ENCODE measurements around the gene LGR5.

LGR5 gene

DNA sequence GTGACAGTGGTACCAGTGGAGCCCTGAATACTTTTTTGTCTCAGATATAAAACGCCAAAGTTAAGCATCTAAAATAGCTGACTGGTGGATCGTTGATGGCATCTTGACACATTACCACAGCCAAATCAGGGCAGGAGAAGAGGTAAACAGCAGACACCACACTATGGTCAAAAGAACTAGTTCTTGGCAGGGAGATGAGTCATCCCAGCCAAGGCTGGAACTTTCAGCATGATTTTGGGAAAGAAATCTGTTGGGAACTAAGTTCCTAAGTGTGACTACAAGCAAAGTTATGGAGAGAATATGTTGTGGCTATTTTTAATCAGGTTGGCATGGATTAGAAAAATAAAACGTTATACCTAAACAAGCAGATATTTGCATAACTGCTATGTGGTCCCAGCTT, 36.9 kb downstream of the LGR5 start:
- TF ChIP-seq EZH2 (IDR thresholded peaks at IDR 0.05; ENCODE audit: borderline replicate concordance, low read depth, low read length, severe bottlenecking) (no peak), CTCF (IDR thresholded peaks at IDR 0.05; ENCODE audit: borderline replicate concordance, extremely low read depth, low read length, poor library complexity, severe bottlenecking) (no peak)
- no peak overlapping the region for H2AFZ ChIP-seq (ENCODE audit: low read depth, low read length)
- H3K27ac ChIP-seq (ENCODE audit: low read length) = no peak overlapping the region

DNA sequence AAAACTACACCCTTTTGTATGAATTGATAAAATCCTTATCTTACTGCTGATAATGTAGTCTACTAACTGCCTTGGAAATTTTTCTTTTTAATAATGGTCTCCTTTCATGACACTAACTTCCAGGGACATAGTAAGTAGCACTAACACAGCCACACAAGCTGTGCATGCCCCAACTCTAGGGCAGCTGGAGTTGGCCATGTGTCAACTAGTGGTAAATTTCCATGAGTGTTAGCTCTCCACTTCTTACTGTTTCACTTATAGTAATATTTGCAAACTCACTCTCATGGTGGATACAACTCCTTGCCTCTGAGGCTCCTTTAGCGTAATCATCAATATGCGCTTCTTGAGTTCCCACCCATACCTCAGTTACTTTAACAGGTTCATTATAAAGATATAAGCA, 38.0 kb downstream of the LGR5 start:
- Histone ChIP-seq H3K9me3 (ENCODE audit: insufficient read depth, low read length, severe bottlenecking) (no peaks in the 10 kb centered on the region), H3K36me3 (ENCODE audit: insufficient read depth, low read length) (no peaks in the 10 kb centered on the region), H3K27ac (ENCODE audit: low read length) (no peak overlapping the region), H3K4me1 (ENCODE audit: insufficient read depth, low read length) (no peaks in the 10 kb centered on the region), H3K27me3 (ENCODE audit: insufficient read depth, low read length, poor library complexity) (no peaks in the 10 kb centered on the region), H2AFZ (ENCODE audit: low read depth, low read length) (no peak overlapping the region), H4K20me1 (ENCODE audit: insufficient read depth, low read length) (no peaks in the 10 kb centered on the region), H3K9ac (ENCODE audit: low read depth, low read length) (no peak overlapping the region), H3K79me2 (ENCODE audit: insufficient read depth, low read length) (no peaks in the 10 kb centered on the region), H3K4me2 (ENCODE audit: insufficient read depth, low read length) (no peak overlapping the region), H3K4me3 (ENCODE audit: low read depth in 1 of 2, low read length in 2 of 2) (no peak overlapping the region)
- ATAC-seq (ENCODE audit: insufficient read depth, low read depth) = no peak
- DNase-seq = no peak
- TF ChIP-seq CTCF (IDR thresholded peaks at IDR 0.05; ENCODE audit: borderline replicate concordance, extremely low read depth, low read length, poor library complexity, severe bottlenecking) (no peak), EZH2 (IDR thresholded peaks at IDR 0.05; ENCODE audit: borderline replicate concordance, low read depth, low read length, severe bottlenecking) (no peak)

More for the DNA sequence above, 36.9 kb downstream of the LGR5 start:
- H3K36me3 ChIP-seq (ENCODE audit: insufficient read depth, low read length) = no peaks in the 10 kb centered on the region
- H3K79me2 ChIP-seq (ENCODE audit: insufficient read depth, low read length) = no peaks in the 10 kb centered on the region
- H3K4me3 ChIP-seq (ENCODE audit: low read depth in 1 of 2, low read length in 2 of 2) = no peak overlapping the region
- DNase-seq (no peak), ATAC-seq (ENCODE audit: insufficient read depth, low read depth) (no peak)
- no peaks in the 10 kb centered on the region for H3K4me1 ChIP-seq (ENCODE audit: insufficient read depth, low read length)
- H3K9ac ChIP-seq (ENCODE audit: low read depth, low read length) = no peak overlapping the region
- no peaks in the 10 kb centered on the region for H4K20me1 ChIP-seq (ENCODE audit: insufficient read depth, low read length)
- no peak overlapping the region for H3K4me2 ChIP-seq (ENCODE audit: insufficient read depth, low read length)
- no peaks in the 10 kb centered on the region for H3K27me3 ChIP-seq (ENCODE audit: insufficient read depth, low read length, poor library complexity)
- no peaks in the 10 kb centered on the region for H3K9me3 ChIP-seq (ENCODE audit: insufficient read depth, low read length, severe bottlenecking)

- H3K9ac ChIP-seq (ENCODE audit: low read depth, low read length) = no peak overlapping the region
- TF ChIP-seq CTCF (IDR thresholded peaks at IDR 0.05; ENCODE audit: borderline replicate concordance, extremely low read depth, low read length, poor library complexity, severe bottlenecking) (no peak), EZH2 (IDR thresholded peaks at IDR 0.05; ENCODE audit: borderline replicate concordance, low read depth, low read length, severe bottlenecking) (no peak)
- ATAC-seq (ENCODE audit: insufficient read depth, low read depth) (no peak), DNase-seq (no peak)
- no peak overlapping the region for H3K4me2 ChIP-seq (ENCODE audit: insufficient read depth, low read length)
- no peaks in the 10 kb centered on the region for H3K4me1 ChIP-seq (ENCODE audit: insufficient read depth, low read length)
- H3K79me2 ChIP-seq (ENCODE audit: insufficient read depth, low read length) = no peaks in the 10 kb centered on the region
- H4K20me1 ChIP-seq (ENCODE audit: insufficient read depth, low read length) = no peaks in the 10 kb centered on the region
- H2AFZ ChIP-seq (ENCODE audit: low read depth, low read length) = no peak overlapping the region
- no peak overlapping the region for H3K4me3 ChIP-seq (ENCODE audit: low read depth in 1 of 2, low read length in 2 of 2)
- H3K27ac ChIP-seq (ENCODE audit: low read length) = no peak overlapping the region
- no peaks in the 10 kb centered on the region for H3K27me3 ChIP-seq (ENCODE audit: insufficient read depth, low read length, poor library complexity)
- no peaks in the 10 kb centered on the region for H3K36me3 ChIP-seq (ENCODE audit: insufficient read depth, low read length)
- no peaks in the 10 kb centered on the region for H3K9me3 ChIP-seq (ENCODE audit: insufficient read depth, low read length, severe bottlenecking)
Observed at GRCh38 chr12:71478270-71478669, 38.7 kb downstream of the LGR5 start.

Measured in DND-41 (cell line).